HG02870 (cell line): ENCODE measurements around the gene ATL3.
"Not testable (repeated sequence)": the region's sequence is repeated elsewhere in the genome, so short reads cannot be mapped to it uniquely, and the experiment has no call there.

ENCODE experiments used
- ATAC-seq: cut with Tn5 transposase; IDR thresholded peaks from one replicate; pipeline ENCODE4 v1.9.1; 2021; ENCODE audit warnings: mild to moderate bottlenecking, moderate library complexity; ENCODE audit not compliant: unreplicated experiment

ATL3 gene

GRCh38 chr11:63590024-63590788 lies 81.0 kb downstream of the ATL3 start:
- ATAC-seq: no peak

DNA sequence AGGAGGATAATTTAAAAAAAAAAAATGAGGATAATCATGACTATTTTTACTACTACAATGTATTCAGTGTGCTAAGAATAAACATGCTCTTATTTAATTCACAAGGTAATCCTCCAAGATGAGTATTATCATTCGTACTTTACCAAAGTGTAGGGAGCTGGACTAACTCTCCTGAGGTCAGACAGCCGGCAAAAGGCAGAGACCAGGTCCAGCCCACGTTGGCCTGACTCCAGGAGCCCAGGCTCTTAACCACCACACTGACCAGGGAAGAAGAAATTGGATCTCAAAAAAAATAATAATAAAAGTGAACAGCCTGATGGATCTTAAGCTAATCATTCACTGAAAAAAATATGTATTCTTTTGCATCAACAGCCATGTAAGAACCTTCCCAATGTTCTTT lies 82.2 kb downstream of the ATL3 start:
- no peak for ATAC-seq

- no peak for ATAC-seq
Measured at GRCh38 chr11:63586451-63587166, 84.6 kb downstream of the ATL3 start.

DNA sequence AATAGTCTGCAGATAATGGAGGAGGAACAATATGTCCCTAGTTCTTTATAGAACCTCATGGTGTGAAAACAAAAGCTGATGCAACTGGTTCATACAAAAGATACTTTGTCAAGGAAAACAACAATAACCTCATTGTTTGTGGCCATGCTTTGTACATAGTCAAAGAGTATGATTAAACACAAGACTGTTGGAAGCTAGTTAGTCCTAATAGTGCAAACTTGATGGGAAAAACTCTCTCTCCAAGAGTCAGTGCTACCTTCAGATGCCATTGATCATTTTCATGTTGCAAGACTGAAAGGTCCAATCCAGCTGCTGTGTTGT lies 87.9 kb downstream of the ATL3 start:
- no peak for ATAC-seq

DNA sequence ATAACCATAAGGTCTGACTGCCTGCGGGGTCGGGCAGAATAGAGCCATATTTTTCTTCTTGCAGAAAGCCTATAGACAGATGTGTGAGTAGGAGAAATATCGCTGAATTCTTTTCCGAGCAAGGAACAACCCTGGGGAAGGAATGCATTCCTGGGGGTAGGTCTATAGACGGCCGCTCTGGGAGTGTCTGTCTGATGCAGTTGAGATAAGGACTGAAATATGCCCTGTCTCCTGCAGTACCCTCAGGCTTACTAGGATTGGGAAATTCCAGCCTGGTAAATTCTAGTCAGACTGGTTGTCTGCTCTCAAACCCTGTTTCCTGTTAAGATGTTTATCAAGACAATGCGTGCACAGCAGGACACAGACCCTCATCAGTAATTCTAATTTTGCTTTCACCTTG lies 90.0 kb downstream of the ATL3 start:
- not testable (repeated sequence) for ATAC-seq

DNA sequence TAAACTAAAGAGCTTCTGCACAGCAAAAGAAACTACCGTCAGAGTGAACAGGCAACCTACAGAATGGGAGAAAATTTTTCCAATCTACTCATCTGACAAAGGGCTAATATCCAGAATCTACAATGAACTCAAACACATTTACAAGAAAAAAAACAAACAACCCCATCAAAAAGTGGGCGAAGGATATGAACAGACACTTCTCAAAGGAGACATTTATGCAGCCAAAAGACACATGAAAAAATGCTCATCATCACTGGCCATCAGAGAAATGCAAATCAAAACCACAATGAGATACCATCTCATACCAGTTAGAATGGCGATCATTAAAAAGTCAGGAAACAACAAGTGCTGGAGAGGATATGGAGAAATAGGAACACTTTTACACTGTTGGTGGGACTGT lies 92.3 kb downstream of the ATL3 start:
- not testable (repeated sequence) for ATAC-seq

GRCh38 chr11:63574856-63575602 lies 96.1 kb downstream of the ATL3 start:
- ATAC-seq: no peak
